GM19467 (cell line): ENCODE results near the gene GCN1.

ENCODE experiments used
- ATAC-seq: cut with Tn5 transposase; IDR thresholded peaks from one replicate; pipeline ENCODE4 v1.9.1; 2021; ENCODE audit warnings: mild to moderate bottlenecking, moderate library complexity; ENCODE audit not compliant: unreplicated experiment

Gene GCN1

GRCh38 chr12:120229071-120229486, 34.6 kb upstream of the GCN1 start:
- ATAC-seq: no peak

- peak; percentile 71 for ATAC-seq
These were observed 34.0 kb upstream of the GCN1 start for GRCh38 chr12:120228291-120229070.

- no peak for ATAC-seq
These were observed 33.5 kb upstream of the GCN1 start for GRCh38 chr12:120228041-120228290.

GRCh38 chr12:120227233-120228040, 32.9 kb upstream of the GCN1 start:
- ATAC-seq: no peak

GRCh38 chr12:120225852-120226640, 31.5 kb upstream of the GCN1 start:
- no peak for ATAC-seq

- ATAC-seq: no peak
These were observed 30.7 kb upstream of the GCN1 start for GRCh38 chr12:120225200-120225558.

GRCh38 chr12:120224304-120225199, 30.0 kb upstream of the GCN1 start:
- ATAC-seq: no peak

GRCh38 chr12:120223458-120224303, 29.2 kb upstream of the GCN1 start:
- no peak for ATAC-seq

GRCh38 chr12:120222288-120222832, 27.8 kb upstream of the GCN1 start:
- no peak for ATAC-seq

GRCh38 chr12:120221576-120221900, 27.0 kb upstream of the GCN1 start:
- no peak for ATAC-seq

GRCh38 chr12:120220838-120221575, 26.5 kb upstream of the GCN1 start:
- no peak for ATAC-seq

- no peak for ATAC-seq
These were observed 24.4 kb upstream of the GCN1 start for GRCh38 chr12:120218680-120219606.

- no peak for ATAC-seq
These were observed 22.5 kb upstream of the GCN1 start for GRCh38 chr12:120216742-120217605.

- no peak for ATAC-seq
These were observed 21.5 kb upstream of the GCN1 start for GRCh38 chr12:120215766-120216735.

- ATAC-seq: no peak
These were observed 20.8 kb upstream of the GCN1 start for GRCh38 chr12:120215357-120215735.
